HEK293 (cell line): Measurements from ENCODE around the gene AKAP6.

Experiments used
- ATF2 ChIP-seq: fragments of 450-650 bp; formaldehyde crosslinking; IDR thresholded peaks from 2 replicates; pipeline ENCODE4 v1.5.1; 2016; ENCODE audit warnings: missing biosample characterization, missing genetic modification characterization, low read depth
- GFI1B ChIP-seq: fragments of 450-650 bp; formaldehyde crosslinking; IDR thresholded peaks from 2 replicates; pipeline ENCODE4 v1.5.1; 2016; ENCODE audit warnings: missing biosample characterization, missing genetic modification characterization
- PRDM4 ChIP-seq: fragments of 450-650 bp; formaldehyde crosslinking; IDR thresholded peaks from 2 replicates; pipeline ENCODE4 v1.5.1; 2017; ENCODE audit warnings: missing biosample characterization, missing genetic modification characterization
- ZNF175 ChIP-seq: fragments of 450-650 bp; formaldehyde crosslinking; IDR thresholded peaks from 2 replicates; pipeline ENCODE4 v1.5.1; 2016; ENCODE audit warnings: missing biosample characterization, missing genetic modification characterization
- ZNF324 ChIP-seq: fragments of 450-650 bp; formaldehyde crosslinking; IDR thresholded peaks from 2 replicates; pipeline ENCODE4 v1.5.1; 2016; ENCODE audit warnings: missing biosample characterization, missing genetic modification characterization
- ZNF37A ChIP-seq: fragments of 450-650 bp; IDR thresholded peaks from 2 replicates; pipeline ENCODE4 v1.5.1; 2018; ENCODE audit warnings: missing biosample characterization, missing genetic modification characterization
- ZNF580 ChIP-seq: fragments of 450-650 bp; formaldehyde crosslinking; IDR thresholded peaks from 2 replicates; pipeline ENCODE4 v1.5.1; 2016; ENCODE audit warnings: missing biosample characterization, missing genetic modification characterization
- ZNF670 ChIP-seq: fragments of 450-650 bp; formaldehyde crosslinking; IDR thresholded peaks from 2 replicates; pipeline ENCODE4 v1.5.1; 2016; ENCODE audit warnings: missing biosample characterization, missing genetic modification characterization, low read depth
- ZNF837 ChIP-seq: fragments of 450-650 bp; formaldehyde crosslinking; IDR thresholded peaks from 2 replicates; pipeline ENCODE4 v1.5.1; 2016; ENCODE audit warnings: missing biosample characterization, missing genetic modification characterization

- TF ChIP-seq ZNF37A (no peak), ZNF670 (tag by site-specific recombination) (no peak), ZNF175 (tag by site-specific recombination) (no peak), ATF2 (tag by site-specific recombination) (no peak), ZNF324 (tag by site-specific recombination) (no peak), ZNF580 (no peak), ZNF837 (no peak), GFI1B (no peak), PRDM4 (tag by site-specific recombination) (no peak)
Measured at GRCh38 chr14:32561520-32561919, 232.4 kb downstream of the AKAP6 start.
